H1 (cell line): ENCODE results near the gene KLHL21.

Experiments used
- POLR2A ChIP-seq, 2 experiments: IDR thresholded peaks; 1 replicate in 1 of 2; 2 replicates in 1 of 2; pipeline ENCODE4 v1.6.1; 2011; ENCODE audit warnings: low read depth in 2 of 2, low read length in 2 of 2, mild to moderate bottlenecking in 2 of 2; ENCODE audit errors: control extremely low read depth in 1 of 2
- POLR2AphosphoS5 ChIP-seq: IDR thresholded peaks from 2 replicates; pipeline ENCODE4 v1.6.1; 2011; ENCODE audit warnings: low read depth, low read length
- POU5F1 ChIP-seq: IDR thresholded peaks from 2 replicates; pipeline ENCODE4 v1.6.1; 2011; ENCODE audit warnings: low read depth, mild to moderate bottlenecking, low read length, moderate library complexity
- TF ChIP-seq, protein P1 (sequence below), 3 experiments: IDR thresholded peaks; 1 replicate in 2 of 3; 2 replicates in 1 of 3; pipeline versions ENCODE4 v1.5.1 to v1.6.1; 2011; ENCODE audit warnings: low read length in 3 of 3, mild to moderate bottlenecking in 3 of 3, inconsistent platforms in 2 of 3, low read depth in 1 of 3, moderate library complexity in 1 of 3; ENCODE audit not compliant: insufficient read depth in 1 of 3; ENCODE audit errors: control extremely low read depth in 1 of 3

GRCh38 chr1:6570987-6571386 lies 31.7 kb downstream of the KLHL21 start:
- TF ChIP-seq POU5F1 (no peak), POLR2A (IDR thresholded peaks at IDR 0.05; ENCODE audit: control extremely low read depth in 1 of 2, low read depth in 2 of 2, low read length in 2 of 2) (no peak), POLR2AphosphoS5 (no peak)
- TF ChIP-seq, protein P1, sequence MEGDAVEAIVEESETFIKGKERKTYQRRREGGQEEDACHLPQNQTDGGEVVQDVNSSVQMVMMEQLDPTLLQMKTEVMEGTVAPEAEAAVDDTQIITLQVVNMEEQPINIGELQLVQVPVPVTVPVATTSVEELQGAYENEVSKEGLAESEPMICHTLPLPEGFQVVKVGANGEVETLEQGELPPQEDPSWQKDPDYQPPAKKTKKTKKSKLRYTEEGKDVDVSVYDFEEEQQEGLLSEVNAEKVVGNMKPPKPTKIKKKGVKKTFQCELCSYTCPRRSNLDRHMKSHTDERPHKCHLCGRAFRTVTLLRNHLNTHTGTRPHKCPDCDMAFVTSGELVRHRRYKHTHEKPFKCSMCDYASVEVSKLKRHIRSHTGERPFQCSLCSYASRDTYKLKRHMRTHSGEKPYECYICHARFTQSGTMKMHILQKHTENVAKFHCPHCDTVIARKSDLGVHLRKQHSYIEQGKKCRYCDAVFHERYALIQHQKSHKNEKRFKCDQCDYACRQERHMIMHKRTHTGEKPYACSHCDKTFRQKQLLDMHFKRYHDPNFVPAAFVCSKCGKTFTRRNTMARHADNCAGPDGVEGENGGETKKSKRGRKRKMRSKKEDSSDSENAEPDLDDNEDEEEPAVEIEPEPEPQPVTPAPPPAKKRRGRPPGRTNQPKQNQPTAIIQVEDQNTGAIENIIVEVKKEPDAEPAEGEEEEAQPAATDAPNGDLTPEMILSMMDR (IDR thresholded peaks at IDR 0.05; ENCODE audit: control extremely low read depth in 1 of 3, insufficient read depth in 1 of 3, low read depth in 1 of 3, low read length in 3 of 3), result no peak
